ENCODE results near the gene QPCT. TPM values are rescaled to one million over a fixed set of nuclear protein-coding genes. Genes with fewer than 3 reads are reported as not detected.

QPCT gene
- total and polyA plus RNA-seq, 2 experiments from 2014 or later: 13.2 TPM

DNA sequence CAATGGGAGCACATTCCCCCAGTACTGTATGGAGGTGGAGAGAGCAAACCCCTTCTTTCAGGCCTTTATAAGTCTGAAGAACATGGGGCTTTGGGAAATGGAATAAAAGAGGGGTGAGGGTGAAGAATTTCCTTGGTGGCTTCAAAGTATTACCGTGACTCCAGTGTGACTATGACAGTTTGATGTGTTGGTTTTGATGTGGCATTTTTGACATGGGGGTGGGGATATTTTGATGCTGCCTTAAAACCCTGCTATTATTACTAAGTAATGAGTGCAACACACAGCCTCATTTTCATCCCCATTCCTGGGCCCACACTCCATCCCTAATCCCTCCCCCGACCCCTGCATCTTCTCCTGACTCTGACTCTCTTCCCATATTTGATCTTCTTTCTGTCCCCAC, 23.6 kb downstream of the QPCT start (continued):
- TF ChIP-seq, protein P1, sequence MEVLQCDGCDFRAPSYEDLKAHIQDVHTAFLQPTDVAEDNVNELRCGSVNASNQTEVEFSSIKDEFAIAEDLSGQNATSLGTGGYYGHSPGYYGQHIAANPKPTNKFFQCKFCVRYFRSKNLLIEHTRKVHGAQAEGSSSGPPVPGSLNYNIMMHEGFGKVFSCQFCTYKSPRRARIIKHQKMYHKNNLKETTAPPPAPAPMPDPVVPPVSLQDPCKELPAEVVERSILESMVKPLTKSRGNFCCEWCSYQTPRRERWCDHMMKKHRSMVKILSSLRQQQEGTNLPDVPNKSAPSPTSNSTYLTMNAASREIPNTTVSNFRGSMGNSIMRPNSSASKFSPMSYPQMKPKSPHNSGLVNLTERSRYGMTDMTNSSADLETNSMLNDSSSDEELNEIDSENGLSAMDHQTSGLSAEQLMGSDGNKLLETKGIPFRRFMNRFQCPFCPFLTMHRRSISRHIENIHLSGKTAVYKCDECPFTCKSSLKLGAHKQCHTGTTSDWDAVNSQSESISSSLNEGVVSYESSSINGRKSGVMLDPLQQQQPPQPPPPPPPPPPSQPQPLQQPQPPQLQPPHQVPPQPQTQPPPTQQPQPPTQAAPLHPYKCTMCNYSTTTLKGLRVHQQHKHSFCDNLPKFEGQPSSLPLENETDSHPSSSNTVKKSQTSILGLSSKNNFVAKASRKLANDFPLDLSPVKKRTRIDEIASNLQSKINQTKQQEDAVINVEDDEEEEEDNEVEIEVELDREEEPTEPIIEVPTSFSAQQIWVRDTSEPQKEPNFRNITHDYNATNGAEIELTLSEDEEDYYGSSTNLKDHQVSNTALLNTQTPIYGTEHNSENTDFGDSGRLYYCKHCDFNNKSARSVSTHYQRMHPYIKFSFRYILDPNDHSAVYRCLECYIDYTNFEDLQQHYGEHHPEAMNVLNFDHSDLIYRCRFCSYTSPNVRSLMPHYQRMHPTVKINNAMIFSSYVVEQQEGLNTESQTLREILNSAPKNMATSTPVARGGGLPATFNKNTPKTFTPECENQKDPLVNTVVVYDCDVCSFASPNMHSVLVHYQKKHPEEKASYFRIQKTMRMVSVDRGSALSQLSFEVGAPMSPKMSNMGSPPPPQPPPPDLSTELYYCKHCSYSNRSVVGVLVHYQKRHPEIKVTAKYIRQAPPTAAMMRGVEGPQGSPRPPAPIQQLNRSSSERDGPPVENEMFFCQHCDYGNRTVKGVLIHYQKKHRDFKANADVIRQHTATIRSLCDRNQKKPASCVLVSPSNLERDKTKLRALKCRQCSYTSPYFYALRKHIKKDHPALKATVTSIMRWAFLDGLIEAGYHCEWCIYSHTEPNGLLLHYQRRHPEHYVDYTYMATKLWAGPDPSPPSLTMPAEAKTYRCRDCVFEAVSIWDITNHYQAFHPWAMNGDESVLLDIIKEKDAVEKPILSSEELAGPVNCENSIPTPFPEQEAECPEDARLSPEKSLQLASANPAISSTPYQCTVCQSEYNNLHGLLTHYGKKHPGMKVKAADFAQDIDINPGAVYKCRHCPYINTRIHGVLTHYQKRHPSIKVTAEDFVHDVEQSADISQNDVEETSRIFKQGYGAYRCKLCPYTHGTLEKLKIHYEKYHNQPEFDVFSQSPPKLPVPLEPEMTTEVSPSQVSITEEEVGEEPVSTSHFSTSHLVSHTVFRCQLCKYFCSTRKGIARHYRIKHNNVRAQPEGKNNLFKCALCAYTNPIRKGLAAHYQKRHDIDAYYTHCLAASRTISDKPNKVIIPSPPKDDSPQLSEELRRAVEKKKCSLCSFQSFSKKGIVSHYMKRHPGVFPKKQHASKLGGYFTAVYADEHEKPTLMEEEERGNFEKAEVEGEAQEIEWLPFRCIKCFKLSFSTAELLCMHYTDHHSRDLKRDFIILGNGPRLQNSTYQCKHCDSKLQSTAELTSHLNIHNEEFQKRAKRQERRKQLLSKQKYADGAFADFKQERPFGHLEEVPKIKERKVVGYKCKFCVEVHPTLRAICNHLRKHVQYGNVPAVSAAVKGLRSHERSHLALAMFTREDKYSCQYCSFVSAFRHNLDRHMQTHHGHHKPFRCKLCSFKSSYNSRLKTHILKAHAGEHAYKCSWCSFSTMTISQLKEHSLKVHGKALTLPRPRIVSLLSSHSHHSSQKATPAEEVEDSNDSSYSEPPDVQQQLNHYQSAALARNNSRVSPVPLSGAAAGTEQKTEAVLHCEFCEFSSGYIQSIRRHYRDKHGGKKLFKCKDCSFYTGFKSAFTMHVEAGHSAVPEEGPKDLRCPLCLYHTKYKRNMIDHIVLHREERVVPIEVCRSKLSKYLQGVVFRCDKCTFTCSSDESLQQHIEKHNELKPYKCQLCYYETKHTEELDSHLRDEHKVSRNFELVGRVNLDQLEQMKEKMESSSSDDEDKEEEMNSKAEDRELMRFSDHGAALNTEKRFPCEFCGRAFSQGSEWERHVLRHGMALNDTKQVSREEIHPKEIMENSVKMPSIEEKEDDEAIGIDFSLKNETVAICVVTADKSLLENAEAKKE (CRISPR knock-in tag; IDR thresholded peaks at IDR 0.05): no peak
- no peak for TF ChIP-seq STAT1 (IDR thresholded peaks at IDR 0.05; ENCODE audit: unreplicated experiment)
- TF ChIP-seq JUNB (IDR thresholded peaks at IDR 0.05; ENCODE audit: unreplicated experiment): no peak
- no peak for TF ChIP-seq POLR2AphosphoS5 (IDR thresholded peaks at IDR 0.05; ENCODE audit: low read depth)
- TF ChIP-seq EZH2 (IDR thresholded peaks at IDR 0.05; ENCODE audit: low read depth, unreplicated experiment): no peak
- no peak for TF ChIP-seq ZNF331 (CRISPR knock-in tag; IDR thresholded peaks at IDR 0.05; ENCODE audit: low read depth)
- TF ChIP-seq, protein P2, sequence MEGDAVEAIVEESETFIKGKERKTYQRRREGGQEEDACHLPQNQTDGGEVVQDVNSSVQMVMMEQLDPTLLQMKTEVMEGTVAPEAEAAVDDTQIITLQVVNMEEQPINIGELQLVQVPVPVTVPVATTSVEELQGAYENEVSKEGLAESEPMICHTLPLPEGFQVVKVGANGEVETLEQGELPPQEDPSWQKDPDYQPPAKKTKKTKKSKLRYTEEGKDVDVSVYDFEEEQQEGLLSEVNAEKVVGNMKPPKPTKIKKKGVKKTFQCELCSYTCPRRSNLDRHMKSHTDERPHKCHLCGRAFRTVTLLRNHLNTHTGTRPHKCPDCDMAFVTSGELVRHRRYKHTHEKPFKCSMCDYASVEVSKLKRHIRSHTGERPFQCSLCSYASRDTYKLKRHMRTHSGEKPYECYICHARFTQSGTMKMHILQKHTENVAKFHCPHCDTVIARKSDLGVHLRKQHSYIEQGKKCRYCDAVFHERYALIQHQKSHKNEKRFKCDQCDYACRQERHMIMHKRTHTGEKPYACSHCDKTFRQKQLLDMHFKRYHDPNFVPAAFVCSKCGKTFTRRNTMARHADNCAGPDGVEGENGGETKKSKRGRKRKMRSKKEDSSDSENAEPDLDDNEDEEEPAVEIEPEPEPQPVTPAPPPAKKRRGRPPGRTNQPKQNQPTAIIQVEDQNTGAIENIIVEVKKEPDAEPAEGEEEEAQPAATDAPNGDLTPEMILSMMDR (conservative IDR thresholded peaks at IDR 0.05; ENCODE audit: low read depth in 2 of 2): no peak
- TF ChIP-seq CREB1 (CRISPR knock-in tag; IDR thresholded peaks at IDR 0.05; ENCODE audit: low read depth): no peak
- TF ChIP-seq, protein P3, sequence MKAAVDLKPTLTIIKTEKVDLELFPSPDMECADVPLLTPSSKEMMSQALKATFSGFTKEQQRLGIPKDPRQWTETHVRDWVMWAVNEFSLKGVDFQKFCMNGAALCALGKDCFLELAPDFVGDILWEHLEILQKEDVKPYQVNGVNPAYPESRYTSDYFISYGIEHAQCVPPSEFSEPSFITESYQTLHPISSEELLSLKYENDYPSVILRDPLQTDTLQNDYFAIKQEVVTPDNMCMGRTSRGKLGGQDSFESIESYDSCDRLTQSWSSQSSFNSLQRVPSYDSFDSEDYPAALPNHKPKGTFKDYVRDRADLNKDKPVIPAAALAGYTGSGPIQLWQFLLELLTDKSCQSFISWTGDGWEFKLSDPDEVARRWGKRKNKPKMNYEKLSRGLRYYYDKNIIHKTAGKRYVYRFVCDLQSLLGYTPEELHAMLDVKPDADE (IDR thresholded peaks at IDR 0.05): no peak
- TF ChIP-seq ZNF114 (CRISPR knock-in tag; IDR thresholded peaks at IDR 0.05): no peak
- TF ChIP-seq NANOG (IDR thresholded peaks at IDR 0.05; ENCODE audit: borderline replicate concordance): no peak

All from GM23338 (cell line).